ENCODE results near the gene C11orf21.
"Not testable (repeated sequence)": the region's sequence is repeated elsewhere in the genome, so short reads cannot be mapped to it uniquely, and the experiment has no call there.

DNA sequence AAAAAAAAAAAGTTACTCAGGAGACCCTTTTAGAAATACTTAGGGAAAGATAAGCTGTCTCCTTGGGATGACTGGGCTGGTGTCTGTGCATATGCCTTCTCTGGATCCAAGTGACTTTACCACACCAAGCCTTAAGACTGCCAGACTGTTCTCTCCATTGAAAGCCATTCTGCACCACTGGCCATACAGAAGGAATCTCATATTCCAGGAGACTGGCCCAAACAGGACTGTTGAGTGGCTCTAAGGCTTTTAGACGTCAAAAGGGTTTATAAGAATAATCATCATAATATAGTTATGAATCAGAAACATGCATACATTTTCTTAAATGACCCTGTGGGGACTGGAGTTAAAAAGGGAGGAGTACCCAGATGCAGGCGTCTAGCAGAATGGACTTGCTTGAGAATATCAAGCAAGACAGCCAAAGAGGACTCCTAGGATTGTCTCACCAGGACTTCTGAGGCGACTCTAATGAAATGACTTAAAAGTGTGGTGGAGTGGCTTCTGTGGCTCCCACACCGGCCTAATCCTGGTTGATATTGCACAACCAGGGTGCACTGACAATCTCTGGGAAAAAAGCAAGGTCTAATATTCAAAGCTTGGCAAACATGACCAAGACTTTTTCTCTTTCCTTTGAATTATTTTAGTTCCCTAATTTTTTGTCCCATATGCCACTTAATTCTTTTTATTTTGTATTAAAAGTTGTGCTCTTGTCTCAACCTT is 31.9 kb upstream of the C11orf21 start:
- TF ChIP-seq POLR2A (IDR thresholded peaks at IDR 0.05), result not testable (repeated sequence)
- TF ChIP-seq, protein P1, sequence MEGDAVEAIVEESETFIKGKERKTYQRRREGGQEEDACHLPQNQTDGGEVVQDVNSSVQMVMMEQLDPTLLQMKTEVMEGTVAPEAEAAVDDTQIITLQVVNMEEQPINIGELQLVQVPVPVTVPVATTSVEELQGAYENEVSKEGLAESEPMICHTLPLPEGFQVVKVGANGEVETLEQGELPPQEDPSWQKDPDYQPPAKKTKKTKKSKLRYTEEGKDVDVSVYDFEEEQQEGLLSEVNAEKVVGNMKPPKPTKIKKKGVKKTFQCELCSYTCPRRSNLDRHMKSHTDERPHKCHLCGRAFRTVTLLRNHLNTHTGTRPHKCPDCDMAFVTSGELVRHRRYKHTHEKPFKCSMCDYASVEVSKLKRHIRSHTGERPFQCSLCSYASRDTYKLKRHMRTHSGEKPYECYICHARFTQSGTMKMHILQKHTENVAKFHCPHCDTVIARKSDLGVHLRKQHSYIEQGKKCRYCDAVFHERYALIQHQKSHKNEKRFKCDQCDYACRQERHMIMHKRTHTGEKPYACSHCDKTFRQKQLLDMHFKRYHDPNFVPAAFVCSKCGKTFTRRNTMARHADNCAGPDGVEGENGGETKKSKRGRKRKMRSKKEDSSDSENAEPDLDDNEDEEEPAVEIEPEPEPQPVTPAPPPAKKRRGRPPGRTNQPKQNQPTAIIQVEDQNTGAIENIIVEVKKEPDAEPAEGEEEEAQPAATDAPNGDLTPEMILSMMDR (IDR thresholded peaks at IDR 0.05), result not testable (repeated sequence)
